Hematopoietic multipotent progenitor cell treated with erythropoietin and hydrocortisone succinate and interleukin-3 and kit ligand, for 4 days (in vitro differentiated cells): ENCODE results near the gene DDX56.
"Not testable (repeated sequence)": the region's sequence is repeated elsewhere in the genome, so short reads cannot be mapped to it uniquely, and the experiment has no call there.

Experiments
- DNase-seq: peaks from one replicate; pipeline ENCODE4 v3.0.0-alpha.2; 2015

The DDX56 gene

GRCh38 chr7:44573464-44574286 is at the start of gene DDX56:
DDX56 (minus strand) TSS chr7:44573908; CDS start chr7:44573895, 13 bp downstream.
- DNase-seq: peak; percentile 98

DNA sequence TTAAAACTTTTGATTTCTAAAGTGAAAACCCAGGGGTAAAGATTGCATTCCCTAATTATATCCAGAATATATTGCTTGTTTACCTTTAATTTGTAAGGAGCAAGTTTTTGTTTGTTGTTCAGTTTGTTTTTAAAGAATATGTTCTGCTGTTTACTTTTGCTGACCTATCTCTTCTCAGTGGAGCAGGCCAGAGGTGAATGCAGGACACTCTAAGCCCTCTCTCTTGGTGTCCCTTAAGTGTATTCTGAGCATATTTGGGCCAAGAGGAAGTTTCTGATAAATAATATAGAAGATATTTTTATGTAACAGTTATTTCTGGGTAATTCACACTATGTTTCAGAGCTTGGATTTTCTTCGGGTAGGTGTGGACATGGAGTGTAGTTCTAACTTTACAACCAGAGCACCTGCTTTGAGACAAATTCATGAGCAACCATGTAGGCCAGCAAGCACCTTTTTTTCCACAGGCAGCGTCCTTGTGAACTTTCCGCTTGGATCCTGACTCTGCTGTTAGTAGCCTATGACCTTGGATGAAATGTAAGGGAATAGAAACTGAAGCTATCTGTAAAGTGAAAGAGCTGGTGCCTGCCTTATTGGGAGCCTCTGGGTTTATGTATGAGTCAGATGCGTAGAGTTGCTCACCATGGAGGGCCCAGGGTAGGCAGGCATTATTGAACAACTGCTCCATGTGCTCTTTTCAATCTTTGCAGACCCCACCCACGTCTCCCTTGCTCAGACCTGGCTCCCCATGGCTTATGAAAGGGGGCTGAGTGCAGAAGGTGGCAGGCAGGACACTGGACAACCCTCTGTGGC is 48.8 kb upstream of the DDX56 start:
- no peak for DNase-seq

- no peak for DNase-seq
Measured at GRCh38 chr7:44621750-44622103, 48.0 kb upstream of the DDX56 start.

- DNase-seq: no peak
Measured at GRCh38 chr7:44621034-44621749, 47.5 kb upstream of the DDX56 start.

DNA sequence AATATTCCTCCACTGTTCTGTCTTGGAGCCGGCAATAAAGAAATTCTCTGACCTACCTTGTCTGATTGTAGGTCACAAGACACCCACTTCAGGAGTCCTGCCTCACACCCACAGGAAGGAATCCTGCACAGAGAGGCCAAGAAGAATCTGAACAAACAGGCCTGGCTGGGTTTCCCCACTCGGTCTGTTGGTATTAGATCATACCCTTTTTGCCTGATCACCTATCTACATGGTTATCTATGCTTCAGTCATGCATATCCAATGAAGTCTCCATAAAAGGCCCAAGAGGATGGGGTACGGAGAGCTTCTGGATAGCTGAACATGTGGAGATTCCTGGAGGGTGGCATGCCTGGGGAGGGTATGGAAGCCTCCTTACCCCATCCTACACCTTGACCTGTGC is 45.0 kb upstream of the DDX56 start:
- DNase-seq: no peak

GRCh38 chr7:44618045-44618444 is 44.3 kb upstream of the DDX56 start:
- DNase-seq: no peak

GRCh38 chr7:44617225-44617890 is 43.6 kb upstream of the DDX56 start:
- no peak for DNase-seq

DNA sequence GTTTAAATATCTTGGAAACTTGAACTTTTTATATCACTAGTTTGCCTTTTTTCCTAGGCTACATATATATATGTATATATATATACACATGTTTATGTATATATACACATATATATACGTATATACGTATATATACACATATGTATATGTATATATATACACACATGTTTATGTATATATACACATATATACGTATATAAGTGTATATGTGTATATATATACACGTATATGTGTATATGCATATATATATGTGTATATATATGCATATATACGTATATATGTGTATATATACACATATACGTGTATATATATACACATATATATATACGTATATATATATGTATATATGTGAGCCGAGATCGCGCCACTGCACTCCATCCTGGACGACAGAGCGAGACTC is 42.8 kb upstream of the DDX56 start:
- DNase-seq: no peak

- DNase-seq: no peak
Measured at GRCh38 chr7:44615793-44616192, 42.1 kb upstream of the DDX56 start.

DNA sequence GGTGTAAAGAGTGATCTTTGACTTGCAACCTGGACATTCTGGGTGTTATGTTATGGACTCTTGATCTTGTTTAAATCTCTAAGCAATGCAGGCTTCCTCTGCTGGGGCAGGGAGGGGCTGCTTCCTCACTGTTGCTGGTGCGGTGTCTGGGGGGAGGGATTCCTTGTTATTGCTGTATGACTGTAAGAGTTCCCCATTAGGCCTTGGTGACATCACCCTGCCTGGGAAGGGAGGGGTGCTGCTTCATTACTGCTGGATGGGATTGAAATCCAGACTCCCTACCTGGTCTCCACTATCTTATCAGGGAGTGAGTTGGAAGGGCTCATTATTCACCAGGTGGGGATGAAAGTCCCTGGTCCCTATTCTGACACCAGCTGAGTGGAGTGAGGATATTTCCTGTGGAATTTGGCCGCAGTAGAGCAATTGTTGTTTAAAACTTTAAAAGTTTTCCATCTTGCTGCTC is 41.5 kb upstream of the DDX56 start:
- DNase-seq: peak; percentile 73

- no peak for DNase-seq
Measured at GRCh38 chr7:44609829-44610228, 36.1 kb upstream of the DDX56 start.

DNA sequence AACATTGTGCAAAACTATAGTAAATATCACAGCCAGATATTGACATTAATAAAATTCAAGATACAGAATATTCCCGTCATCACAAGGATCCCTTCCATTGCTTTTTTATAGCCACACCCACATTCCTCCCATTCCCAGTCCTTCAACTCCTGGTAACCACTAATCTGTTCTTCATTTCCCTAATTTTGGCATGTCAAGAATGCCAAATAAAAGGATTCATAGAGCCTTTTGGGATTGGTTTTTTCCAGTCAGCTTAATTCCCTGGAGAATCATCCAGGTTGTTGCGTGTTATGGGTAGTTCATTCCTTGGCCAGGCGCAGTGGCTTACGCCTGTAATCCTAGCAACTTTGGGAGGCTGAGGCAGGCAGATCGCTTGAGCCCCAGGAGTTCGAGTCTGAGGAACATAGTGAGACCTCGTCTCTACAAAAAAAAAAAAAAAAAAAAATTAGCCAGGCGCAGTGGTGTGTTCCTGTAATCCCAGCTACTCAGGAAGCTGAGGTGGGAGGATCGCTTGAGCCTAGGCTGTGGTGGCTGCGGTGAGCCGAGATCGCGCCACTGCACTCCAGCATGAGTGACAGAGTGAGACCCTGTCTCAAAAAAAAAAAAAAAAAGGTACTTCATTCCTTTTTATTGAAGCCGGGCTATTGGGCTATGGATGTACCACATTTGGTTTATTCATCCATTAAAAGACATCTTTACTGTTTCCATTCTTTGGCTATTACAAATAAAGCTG is 35.4 kb upstream of the DDX56 start:
- DNase-seq: peak; percentile 56

- DNase-seq: no peak
Measured at GRCh38 chr7:44607141-44608068, 33.7 kb upstream of the DDX56 start.

DNA sequence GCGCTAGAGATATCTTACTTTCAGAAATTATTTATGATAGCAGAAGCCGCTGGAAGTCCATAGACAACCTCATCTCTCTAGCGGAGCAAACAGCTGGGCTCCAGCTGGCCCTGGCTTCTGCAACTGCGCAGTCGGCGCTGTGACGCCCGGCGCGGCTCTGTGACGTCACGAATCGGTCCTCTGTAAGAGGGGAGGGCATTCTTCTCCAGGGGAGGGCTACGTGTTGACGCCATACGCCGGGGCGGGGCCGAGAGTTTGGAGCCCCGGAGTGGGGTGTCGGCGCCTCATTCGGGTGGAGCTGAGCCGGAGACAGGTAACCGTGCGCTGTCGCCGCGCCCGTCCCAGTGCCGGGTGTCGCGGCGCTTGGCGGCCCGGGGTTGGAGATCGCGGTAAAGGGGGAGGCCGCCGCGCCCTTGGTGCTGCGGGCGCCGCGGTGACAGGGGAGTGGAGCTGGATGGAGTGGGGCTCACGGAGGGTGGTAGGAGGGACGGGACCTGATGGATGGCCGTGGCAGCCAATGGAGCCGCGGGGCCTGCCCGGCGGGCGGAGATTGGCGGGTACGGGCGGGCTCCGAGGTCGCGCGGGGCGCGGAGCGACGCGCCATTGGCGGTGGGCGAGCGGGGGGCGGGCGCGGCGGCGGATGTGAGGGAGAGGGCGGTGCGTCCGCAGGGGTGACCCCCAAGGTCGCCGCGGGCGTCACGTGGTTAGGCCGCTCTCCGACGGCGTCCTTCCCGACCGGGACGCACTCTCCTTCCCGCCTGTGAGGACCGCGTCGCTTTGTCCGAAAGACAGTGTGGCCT is 32.8 kb upstream of the DDX56 start, which contains the start of gene OGDH:
TSS of gene OGDH (plus strand) at position 287 of the 800 bp plus-strand sequence. CDS start 17,717 bp downstream, outside the sequence.
- peak; percentile 99 for DNase-seq

DNA sequence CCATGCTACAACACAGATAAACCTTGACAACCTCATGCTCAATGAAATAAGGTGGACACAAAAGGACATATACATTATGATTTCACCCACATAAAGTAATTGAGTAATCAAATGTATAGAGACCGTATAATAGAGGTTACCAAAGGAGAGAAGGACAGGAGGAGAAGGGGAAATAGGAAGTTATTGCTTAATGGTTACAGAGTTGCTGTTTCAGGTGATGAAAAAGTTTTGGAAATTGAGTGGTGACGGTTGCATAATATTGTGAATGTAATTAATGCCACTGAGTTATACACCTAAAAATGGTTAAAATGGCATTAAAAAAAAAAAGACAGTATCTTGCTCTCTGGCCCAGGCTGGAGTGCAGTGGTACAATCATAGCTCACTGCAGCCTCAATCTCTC is 31.2 kb upstream of the DDX56 start:
- no peak for DNase-seq

GRCh38 chr7:44603193-44603592 is 29.5 kb upstream of the DDX56 start:
- no peak for DNase-seq

- DNase-seq: no peak
Measured at GRCh38 chr7:44602576-44602910, 28.8 kb upstream of the DDX56 start.

- no peak for DNase-seq
Measured at GRCh38 chr7:44599222-44599621, 25.5 kb upstream of the DDX56 start.

DNA sequence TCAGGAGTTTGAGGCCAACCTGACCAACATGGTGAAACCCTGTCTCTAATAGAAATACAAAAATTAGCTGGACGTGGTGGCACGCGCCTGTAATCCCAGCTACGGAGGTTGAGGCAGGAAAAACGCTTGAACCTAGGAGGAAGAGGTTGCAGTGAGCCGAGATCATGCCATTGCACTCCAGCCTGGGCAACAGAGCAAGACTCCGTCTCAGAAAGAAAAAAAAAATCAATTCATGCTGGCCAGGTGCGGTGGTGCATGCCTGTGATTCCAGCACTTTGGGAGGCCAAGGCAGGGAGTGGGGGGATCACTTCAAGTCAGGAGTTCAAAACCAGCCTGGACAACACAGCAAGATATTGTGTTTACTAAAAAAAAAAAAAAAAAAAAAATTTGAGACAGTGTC is 23.5 kb upstream of the DDX56 start:
- not testable (repeated sequence) for DNase-seq
